SU-DHL-6 (cell line): ENCODE data around the gene GMCL1.

Experiments used
- H2AFZ ChIP-seq: fragments of 200-600 bp; sonication (generic); 2 replicates; pipeline ENCODE4 v1.6.1; 2014; ENCODE audit warnings: low read depth, mild to moderate bottlenecking, moderate library complexity, mixed read lengths, antibody characterized with exemption, low read length; ENCODE audit not compliant: severe bottlenecking
- H3F3A ChIP-seq: fragments of 200-600 bp; shearing (Covaris generic); 2 replicates; pipeline ENCODE4 v1.6.0; 2016; ENCODE audit warnings: antibody characterized with exemption, mild to moderate bottlenecking; ENCODE audit not compliant: insufficient read depth
- H3K27ac ChIP-seq: fragments of 200-600 bp; sonication (generic); 2 replicates; pipeline ENCODE4 v1.5.1; 2016; ENCODE audit warnings: low read depth, mild to moderate bottlenecking, low read length, moderate library complexity, mixed read lengths
- H3K27me3 ChIP-seq: fragments of 200-600 bp; sonication (generic), shearing (Covaris generic); 2 replicates; pipeline ENCODE4 v1.6.0; 2014; ENCODE audit warnings: mild to moderate bottlenecking, low read length
- H3K36me3 ChIP-seq: fragments of 200-600 bp; sonication (generic); 2 replicates; pipeline ENCODE4 v1.6.1; 2014; ENCODE audit warnings: mild to moderate bottlenecking, low read length, mixed read lengths
- H3K4me2 ChIP-seq: fragments of 300-600, 200-600 bp; shearing (Covaris generic), sonication (generic); 2 replicates; pipeline ENCODE4 v1.6.0; 2014; ENCODE audit warnings: low read length, low read depth, mild to moderate bottlenecking; ENCODE audit not compliant: poor library complexity, severe bottlenecking
- H3K4me3 ChIP-seq: fragments of 200-600 bp; sonication (generic); 2 replicates; pipeline ENCODE4 v1.5.1; 2014; ENCODE audit warnings: antibody characterized with exemption, low read length, mild to moderate bottlenecking, mixed read lengths; ENCODE audit not compliant: insufficient read depth, poor library complexity, severe bottlenecking
- H3K79me2 ChIP-seq: fragments of 200-600 bp; sonication (generic); 2 replicates; pipeline ENCODE4 v1.6.1; 2014; ENCODE audit warnings: mild to moderate bottlenecking, low read length, moderate library complexity; ENCODE audit not compliant: insufficient read depth
- H3K9ac ChIP-seq: fragments of 200-600 bp; sonication (generic); 2 replicates; pipeline ENCODE4 v1.7.0; 2014; ENCODE audit warnings: mild to moderate bottlenecking, low read length
- H3K9me2 ChIP-seq: fragments of 200-600 bp; sonication (generic); replicated peaks from 2 replicates; pipeline ENCODE4 v1.6.1; 2014; ENCODE audit warnings: low read length; ENCODE audit not compliant: insufficient read depth
- H3K9me3 ChIP-seq: fragments of 200-600 bp; sonication (generic); 2 replicates; pipeline ENCODE4 v1.6.1; 2014; ENCODE audit warnings: low read length, mixed read lengths; ENCODE audit not compliant: insufficient read depth
- H4K20me1 ChIP-seq: fragments of 200-600 bp; sonication (generic); 2 replicates; pipeline ENCODE4 v1.6.1; 2014; ENCODE audit warnings: low read depth, mild to moderate bottlenecking, antibody characterized with exemption, low read length, moderate library complexity, mixed read lengths
- CTCF ChIP-seq: fragments of 200-600 bp; sonication (generic); IDR thresholded peaks from one replicate; pipeline ENCODE4 v1.5.1; 2017; ENCODE audit warnings: antibody characterized with exemption, mild to moderate bottlenecking, low read length, moderate library complexity; ENCODE audit not compliant: insufficient read depth, poor library complexity, severe bottlenecking
- EZH2phosphoT487 ChIP-seq: fragments of 200-600 bp; sonication (generic), shearing (Covaris generic); conservative IDR thresholded peaks from 2 replicates; pipeline ENCODE4 v1.6.1; 2018; ENCODE audit warnings: mild to moderate bottlenecking, antibody characterized with exemption, low read length, moderate library complexity, mixed read lengths

The GMCL1 gene

DNA sequence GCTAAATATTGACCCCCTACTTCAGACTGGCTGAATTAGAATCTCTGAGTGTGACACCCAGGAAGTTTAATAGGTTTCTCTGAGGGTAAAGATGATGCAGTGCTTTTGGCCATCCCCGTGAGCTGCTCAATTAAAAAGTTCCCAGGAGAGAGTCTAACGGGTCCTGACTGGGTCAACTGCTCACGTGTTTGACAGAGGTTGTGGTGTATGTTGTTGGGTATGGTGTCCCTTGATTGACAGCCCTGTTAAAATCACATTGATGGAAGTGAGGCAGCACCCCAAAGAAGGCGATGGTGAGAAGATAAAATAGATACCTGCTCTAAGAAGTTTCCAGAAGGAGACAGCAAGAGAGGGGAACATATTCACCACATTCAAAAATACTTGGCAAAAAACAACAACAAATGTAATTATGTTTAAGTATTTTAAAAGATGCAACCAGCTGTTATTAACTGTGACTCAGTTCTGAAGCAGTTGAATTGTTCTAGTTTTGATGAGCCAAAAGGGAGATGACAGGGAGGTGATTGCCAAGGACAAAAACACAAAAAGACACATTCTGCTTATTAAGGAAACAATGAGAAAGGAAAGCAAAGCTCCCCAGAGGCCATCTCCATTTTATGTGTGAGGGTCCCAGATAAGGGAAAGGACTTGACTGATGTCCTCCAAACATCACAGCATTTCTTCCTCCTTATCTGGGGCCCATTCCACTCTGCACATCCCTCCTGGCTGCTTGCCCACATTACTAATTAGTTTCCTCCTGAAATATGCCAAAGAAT is 11.5 kb upstream of the GMCL1 start:
- no peaks in the 10 kb centered on the region for H4K20me1 ChIP-seq
- H2AFZ ChIP-seq, result no peak overlapping the region
- no peaks in the 10 kb centered on the region for H3K9me2 ChIP-seq
- no peak overlapping the region for H3K4me2 ChIP-seq
- H3K9ac ChIP-seq, result no peak overlapping the region
- no peaks in the 10 kb centered on the region for H3F3A ChIP-seq
- no peaks in the 10 kb centered on the region for H3K9me3 ChIP-seq
- H3K36me3 ChIP-seq, result no peaks in the 10 kb centered on the region
- H3K27ac ChIP-seq, result no peak overlapping the region
- no peak for TF ChIP-seq CTCF
- TF ChIP-seq EZH2phosphoT487, result no peak
- H3K4me3 ChIP-seq, result no peak overlapping the region
- H3K79me2 ChIP-seq, result no peaks in the 10 kb centered on the region
- no peaks in the 10 kb centered on the region for H3K27me3 ChIP-seq

DNA sequence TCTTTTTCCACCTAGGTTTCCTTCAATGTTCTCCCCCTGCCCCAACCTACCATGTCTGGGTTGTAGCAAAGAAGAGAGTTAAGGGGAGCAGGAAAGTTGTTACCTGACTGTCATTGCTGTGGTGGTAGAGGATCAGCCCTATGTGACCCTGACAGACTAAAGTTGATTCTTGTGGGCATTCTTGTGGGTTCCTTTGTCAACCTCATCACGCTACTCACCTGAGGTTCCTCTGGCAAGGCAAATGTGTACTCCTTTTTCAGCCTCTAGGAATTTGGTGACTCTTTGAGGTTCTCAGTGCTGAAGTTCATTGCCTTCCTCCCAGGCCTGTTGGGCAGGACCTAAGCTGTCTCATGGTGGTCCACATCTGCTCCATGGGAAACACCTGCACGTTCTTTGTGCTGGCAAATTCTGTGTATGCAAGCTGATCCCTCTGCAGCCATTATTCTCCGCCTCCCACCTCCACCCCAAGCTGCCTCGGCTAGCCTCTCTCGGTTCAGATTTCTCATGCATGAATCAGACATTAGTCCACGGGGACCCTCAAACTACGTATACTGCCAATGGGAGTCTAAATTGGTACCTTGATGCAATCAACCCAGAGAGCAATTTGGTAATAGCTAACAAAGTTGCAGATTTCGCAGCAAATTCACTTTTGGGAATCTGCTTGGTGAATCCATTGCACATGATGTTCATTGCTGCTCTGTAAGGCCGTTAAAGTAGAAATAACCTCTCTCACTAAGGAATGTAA is 1.5 kb upstream of the GMCL1 start:
- Histone ChIP-seq H3K4me2 (no peak overlapping the region), H3K4me3 (no peak overlapping the region), H3K27ac (no peak overlapping the region), H3K9me2 (no peaks in the 10 kb centered on the region), H2AFZ (peak overlapping the region; percentile 53), H3K9me3 (no peaks in the 10 kb centered on the region), H3K27me3 (no peaks in the 10 kb centered on the region), H4K20me1 (no peaks in the 10 kb centered on the region), H3K79me2 (peaks cover 34% of the 10 kb centered on the region), H3F3A (no peaks in the 10 kb centered on the region), H3K9ac (no peak overlapping the region), H3K36me3 (no peaks in the 10 kb centered on the region)
- no peak for TF ChIP-seq CTCF
- no peak for TF ChIP-seq EZH2phosphoT487

DNA sequence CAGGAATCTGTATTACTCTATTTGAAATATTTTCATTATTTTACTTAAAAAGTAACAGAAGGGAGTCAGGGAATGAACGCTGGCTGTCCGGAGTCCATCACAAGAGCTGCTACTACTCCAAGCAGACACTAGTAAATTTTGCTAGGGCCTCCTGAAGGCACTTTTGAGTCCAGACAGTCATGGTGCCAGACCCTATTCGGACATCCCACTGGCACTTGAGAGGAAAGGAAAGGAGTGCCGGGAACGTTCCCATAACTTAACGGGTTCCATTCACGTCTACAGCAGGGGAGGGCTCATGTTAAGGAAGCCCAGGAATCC is 563 bp upstream of the GMCL1 start:
- no peaks in the 10 kb centered on the region for H3F3A ChIP-seq
- peaks cover 42% of the 10 kb centered on the region for H3K79me2 ChIP-seq
- TF ChIP-seq EZH2phosphoT487 (no peak), CTCF (no peak)
- peak overlapping the region; percentile 57 for H3K4me2 ChIP-seq
- peak overlapping the region; percentile 51 for H3K27ac ChIP-seq
- H4K20me1 ChIP-seq, result no peaks in the 10 kb centered on the region
- no peaks in the 10 kb centered on the region for H3K9me2 ChIP-seq
- peak overlapping the region; percentile 86 for H3K9ac ChIP-seq
- H3K9me3 ChIP-seq, result no peaks in the 10 kb centered on the region
- no peaks in the 10 kb centered on the region for H3K27me3 ChIP-seq
- H3K4me3 ChIP-seq, result peak overlapping the region; percentile 85
- peak overlapping the region; percentile 83 for H2AFZ ChIP-seq
- H3K36me3 ChIP-seq, result no peaks in the 10 kb centered on the region
